ENCODE data around the gene LMO4.

GRCh38 chr1:87318806-87319205 lies 9.9 kb upstream of the LMO4 start:
- no peak for TF ChIP-seq CTCF (IDR thresholded peaks at IDR 0.05 in 2 of 3, conservative IDR thresholded peaks at IDR 0.05 in 1 of 3; ENCODE audit: borderline replicate concordance in 1 of 3, insufficient read depth in 1 of 3, low read depth in 2 of 3, low read length in 2 of 3)
- TF ChIP-seq SRF (IDR thresholded peaks at IDR 0.05; ENCODE audit: low read depth) = no peak
